MM.1S (cell line): ENCODE results near the gene MAGEE2.
"Not testable (repeated sequence)": the region's sequence is repeated elsewhere in the genome, so short reads cannot be mapped to it uniquely, and the experiment has no call there.

Experiments
- DNase-seq: peaks from one replicate; pipeline ENCODE4 v3.0.0-alpha.2; 2015
- H2AFZ ChIP-seq: fragments of 300-600 bp; sonication (generic); 2 replicates; pipeline ENCODE4 v1.6.0; 2016; ENCODE audit warnings: antibody characterized with exemption, low read length
- H3F3A ChIP-seq: fragments of 300-600 bp; sonication (generic); 2 replicates; pipeline ENCODE4 v1.6.1; 2016; ENCODE audit warnings: mild to moderate bottlenecking, antibody characterized with exemption, low read length, moderate library complexity, mixed read lengths; ENCODE audit not compliant: insufficient read depth
- H3K27ac ChIP-seq: fragments of 300-600 bp; sonication (generic); 2 replicates; pipeline ENCODE4 v1.5.1; 2016; ENCODE audit warnings: mild to moderate bottlenecking, low read length
- H3K27me3 ChIP-seq: fragments of 300-600 bp; sonication (generic); replicated peaks from 2 replicates; pipeline ENCODE4 v1.6.0; 2016; ENCODE audit warnings: low read length; ENCODE audit not compliant: insufficient read depth
- H3K36me3 ChIP-seq: fragments of 300-600 bp; sonication (generic); replicated peaks from 2 replicates; pipeline ENCODE4 v1.6.1; 2016; ENCODE audit warnings: mild to moderate bottlenecking, low read length, mixed read lengths; ENCODE audit not compliant: insufficient read depth
- H3K4me1 ChIP-seq: fragments of 300-600 bp; sonication (generic); 2 replicates; pipeline ENCODE4 v1.6.1; 2016; ENCODE audit warnings: low read length, mixed read lengths
- H3K4me2 ChIP-seq: fragments of 300-600 bp; sonication (generic); 2 replicates; pipeline ENCODE4 v1.6.0; 2016; ENCODE audit warnings: low read depth, low read length
- H3K4me3 ChIP-seq: fragments of 300-600 bp; sonication (generic); 2 replicates; pipeline ENCODE4 v1.5.1; 2016; ENCODE audit warnings: low read length, mixed read lengths
- H3K79me2 ChIP-seq: fragments of 300-600 bp; sonication (generic); 2 replicates; pipeline ENCODE4 v1.6.1; 2016; ENCODE audit warnings: mixed run types, low read length, mixed read lengths
- H3K9ac ChIP-seq: fragments of 300-600 bp; sonication (generic); 2 replicates; pipeline ENCODE4 v1.6.1; 2016; ENCODE audit warnings: low read length, mixed read lengths
- H3K9me2 ChIP-seq: fragments of 300-600 bp; sonication (generic); replicated peaks from 2 replicates; pipeline ENCODE4 v1.6.1; 2016; ENCODE audit warnings: mild to moderate bottlenecking, low read length, mixed read lengths; ENCODE audit not compliant: insufficient read depth
- H3K9me3 ChIP-seq: fragments of 300-600 bp; sonication (generic); replicated peaks from 2 replicates; pipeline ENCODE4 v1.6.1; 2016; ENCODE audit warnings: mild to moderate bottlenecking, low read length, mixed read lengths; ENCODE audit not compliant: insufficient read depth
- H4K20me1 ChIP-seq: fragments of 300-600 bp; sonication (generic); 2 replicates; pipeline ENCODE4 v1.6.1; 2016; ENCODE audit warnings: mild to moderate bottlenecking, low read length, moderate library complexity, mixed read lengths; ENCODE audit not compliant: insufficient read depth
- EZH2 ChIP-seq: fragments of 300-600 bp; sonication (generic); optimal IDR thresholded peaks from 2 replicates; pipeline ENCODE3; 2017; ENCODE audit warnings: low read depth, mild to moderate bottlenecking, antibody characterized with exemption, low read length, mixed read lengths
- EZH2phosphoT487 ChIP-seq: fragments of 300-600 bp; sonication (generic); IDR thresholded peaks from 2 replicates; pipeline ENCODE4 v1.6.1; 2018; ENCODE audit warnings: antibody characterized with exemption, low read length
- TF ChIP-seq, protein P1 (sequence below): fragments of 300-600 bp; sonication (generic); IDR thresholded peaks from 2 replicates; pipeline ENCODE4 v1.5.1; 2016; ENCODE audit warnings: antibody characterized with exemption, low read length, mixed read lengths

MAGEE2 gene

GRCh38 chrX:75784680-75785491 lies at the start of gene MAGEE2:
TSS of gene MAGEE2 (minus strand) at chrX:75785254. CDS start at chrX:75785051, 203 bp downstream.
- Histone ChIP-seq H3K4me3 (no peak within 1 kb of the TSS), H3K27ac (no peak within 1 kb of the TSS), H3K9ac (no peak within 1 kb of the TSS), H3F3A (no peaks in the 10 kb centered on the region), H3K36me3 (no peaks in the 10 kb centered on the region), H3K4me1 (no peaks in the 10 kb centered on the region), H3K9me3 (no peaks in the 10 kb centered on the region; the same call in 1 of the 2 replicates), H3K27me3 (no peaks in the 10 kb centered on the region), H3K79me2 (no peaks in the 10 kb centered on the region), H2AFZ (no peak within 1 kb of the TSS), H4K20me1 (no peaks in the 10 kb centered on the region), H3K4me2 (no peak within 1 kb of the TSS), H3K9me2 (no peaks in the 10 kb centered on the region)
- TF ChIP-seq, protein P1, sequence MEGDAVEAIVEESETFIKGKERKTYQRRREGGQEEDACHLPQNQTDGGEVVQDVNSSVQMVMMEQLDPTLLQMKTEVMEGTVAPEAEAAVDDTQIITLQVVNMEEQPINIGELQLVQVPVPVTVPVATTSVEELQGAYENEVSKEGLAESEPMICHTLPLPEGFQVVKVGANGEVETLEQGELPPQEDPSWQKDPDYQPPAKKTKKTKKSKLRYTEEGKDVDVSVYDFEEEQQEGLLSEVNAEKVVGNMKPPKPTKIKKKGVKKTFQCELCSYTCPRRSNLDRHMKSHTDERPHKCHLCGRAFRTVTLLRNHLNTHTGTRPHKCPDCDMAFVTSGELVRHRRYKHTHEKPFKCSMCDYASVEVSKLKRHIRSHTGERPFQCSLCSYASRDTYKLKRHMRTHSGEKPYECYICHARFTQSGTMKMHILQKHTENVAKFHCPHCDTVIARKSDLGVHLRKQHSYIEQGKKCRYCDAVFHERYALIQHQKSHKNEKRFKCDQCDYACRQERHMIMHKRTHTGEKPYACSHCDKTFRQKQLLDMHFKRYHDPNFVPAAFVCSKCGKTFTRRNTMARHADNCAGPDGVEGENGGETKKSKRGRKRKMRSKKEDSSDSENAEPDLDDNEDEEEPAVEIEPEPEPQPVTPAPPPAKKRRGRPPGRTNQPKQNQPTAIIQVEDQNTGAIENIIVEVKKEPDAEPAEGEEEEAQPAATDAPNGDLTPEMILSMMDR, result no peak
- TF ChIP-seq EZH2 (no peak), EZH2phosphoT487 (no peak)
- DNase-seq, result no peak

DNA sequence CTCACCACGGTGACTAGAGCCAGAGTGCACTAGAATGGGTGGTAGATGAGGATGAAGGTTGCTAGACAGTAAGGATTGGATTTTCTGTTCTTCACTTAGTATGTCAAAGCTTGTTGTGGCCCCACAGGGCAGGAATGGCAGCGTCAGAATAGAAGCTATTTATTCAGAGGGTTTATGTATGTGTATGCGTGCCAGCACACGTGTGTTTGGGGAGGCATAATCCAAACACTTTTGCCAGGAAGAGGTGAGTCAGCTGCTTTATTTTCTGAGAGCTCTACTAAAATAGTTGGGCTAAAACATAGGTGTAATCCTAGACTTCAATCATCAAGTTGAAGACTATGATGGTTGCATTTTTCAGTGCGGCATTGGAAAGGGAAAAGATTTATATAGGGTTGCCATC lies 1.2 kb upstream of the MAGEE2 start:
- no peak for DNase-seq
- no peak for TF ChIP-seq EZH2
- TF ChIP-seq EZH2phosphoT487, result no peak
- Histone ChIP-seq H3K27ac (no peak overlapping the region), H3K9ac (no peak overlapping the region), H3K4me2 (no peak overlapping the region), H3K9me3 (no peaks in the 10 kb centered on the region; the same call in 1 of the 2 replicates), H3K4me3 (no peak overlapping the region), H3F3A (no peaks in the 10 kb centered on the region), H2AFZ (no peak overlapping the region), H3K27me3 (no peaks in the 10 kb centered on the region), H3K9me2 (no peaks in the 10 kb centered on the region), H3K79me2 (no peaks in the 10 kb centered on the region), H3K4me1 (no peaks in the 10 kb centered on the region), H3K36me3 (no peaks in the 10 kb centered on the region), H4K20me1 (no peaks in the 10 kb centered on the region)

GRCh38 chrX:75781611-75782010 lies 3.4 kb downstream of the MAGEE2 start:
- H3K4me1 ChIP-seq, result no peaks in the 10 kb centered on the region
- no peak overlapping the region for H3K9ac ChIP-seq
- no peaks in the 10 kb centered on the region for H3K79me2 ChIP-seq
- H3F3A ChIP-seq, result no peaks in the 10 kb centered on the region
- DNase-seq, result no peak
- no peaks in the 10 kb centered on the region for H3K9me3 ChIP-seq
- no peak for TF ChIP-seq EZH2
- TF ChIP-seq EZH2phosphoT487, result no peak
- TF ChIP-seq, protein P1, result no peak
- no peak overlapping the region for H3K4me3 ChIP-seq
- no peaks in the 10 kb centered on the region for H4K20me1 ChIP-seq
- H3K27me3 ChIP-seq, result no peaks in the 10 kb centered on the region
- no peak overlapping the region for H2AFZ ChIP-seq
- H3K36me3 ChIP-seq, result no peaks in the 10 kb centered on the region
- no peaks in the 10 kb centered on the region for H3K9me2 ChIP-seq
- no peak overlapping the region for H3K27ac ChIP-seq
- H3K4me2 ChIP-seq, result no peak overlapping the region

DNA sequence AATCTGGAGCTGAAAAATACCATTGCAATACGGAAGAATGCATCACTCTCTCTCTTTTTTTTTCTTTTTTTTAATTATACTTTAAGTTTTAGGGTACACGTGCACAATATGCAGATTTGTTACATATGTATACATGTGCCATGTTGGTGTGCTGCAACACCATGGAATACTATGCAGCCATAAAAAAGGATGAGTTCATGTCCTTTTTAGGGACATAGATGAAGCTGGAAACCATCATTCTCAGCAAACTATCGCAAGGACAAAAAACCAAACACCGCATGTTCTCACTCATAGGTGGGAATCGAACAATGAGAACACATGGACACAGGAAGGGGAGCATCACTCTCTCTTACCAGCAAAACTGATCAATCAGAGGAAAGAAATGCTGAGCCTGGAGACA lies 17.0 kb downstream of the MAGEE2 start:
- not testable (repeated sequence) for H3K79me2 ChIP-seq, H4K20me1 ChIP-seq, H3K4me2 ChIP-seq, H3K36me3 ChIP-seq, H3K9me3 ChIP-seq, H3K27me3 ChIP-seq, H3K9me2 ChIP-seq, H3K27ac ChIP-seq, H3K4me3 ChIP-seq, DNase-seq, H2AFZ ChIP-seq, H3F3A ChIP-seq, H3K4me1 ChIP-seq, H3K9ac ChIP-seq
